Adrenal gland (tissue), 12 donors: ENCODE results near the gene POLR2E. TPM values are rescaled to one million over a fixed set of nuclear protein-coding genes. Genes with fewer than 3 reads are reported as not detected.

Experiments used
- DNase-seq, 7 donors: peaks; one replicate each; pipeline ENCODE4 v3.0.0-alpha.2; 2019 to 2020
- H3K27ac ChIP-seq, 5 donors: fragments of 200-600 bp; sonication (generic) in 4 of 5; 1 replicate in 3 of 5; 2 replicates in 2 of 5; pipeline versions ENCODE4 v1.5.1 to v1.8.0; 2016 to 2020; ENCODE audit warnings: mild to moderate bottlenecking in 1 of 5
- H3K27me3 ChIP-seq: fragments of 200-600 bp; 2 replicates; pipeline ENCODE4 v1.8.0; 2021
- H3K36me3 ChIP-seq, 2 donors: fragments of 200-600 bp; replicated peaks in 1 of 2; 1 replicate in 1 of 2; 2 replicates in 1 of 2; pipeline versions ENCODE4 v1.5.1 to v1.8.0; 2018 to 2022
- H3K4me1 ChIP-seq, 2 donors: fragments of 200-600 bp; replicated peaks in 1 of 2; 1 replicate in 1 of 2; 2 replicates in 1 of 2; pipeline versions ENCODE4 v1.5.1 to v1.8.0; 2018 to 2021
- H3K4me3 ChIP-seq, 4 donors: fragments of 200-600 bp; sonication (generic) in 3 of 4; one replicate each; pipeline ENCODE4 v1.5.1; 2016 to 2018
- H3K9me3 ChIP-seq, 3 donors: fragments of 200-600 bp; sonication (generic) in 1 of 3; replicated peaks in 1 of 3; 1 replicate in 2 of 3; 2 replicates in 1 of 3; pipeline versions ENCODE4 v1.5.1 to v1.8.0; 2016 to 2021
- CTCF ChIP-seq, 6 experiments: fragments of 450-650 bp in 4 of 6; fragments of 200-600 bp in 2 of 6; sonication (generic) in 1 of 6; IDR thresholded peaks; 1 replicate in 5 of 6; 2 replicates in 1 of 6; pipeline versions ENCODE4 v1.5.1 to v1.8.0; 2016 to 2021; ENCODE audit warnings: antibody characterized with exemption in 6 of 6, mild to moderate bottlenecking in 2 of 6, moderate library complexity in 1 of 6
- POLR2A ChIP-seq, 2 donors: fragments of 450-650 bp; IDR thresholded peaks; one replicate each; pipeline ENCODE4 v1.6.1; 2017; ENCODE audit warnings: antibody characterized with exemption in 2 of 2, mild to moderate bottlenecking in 2 of 2, moderate library complexity in 1 of 2
- WGBS, 4 donors: extraction: QIAGEN DNeasy Blood & Tissue Kit in 2 of 4; methylation state at CpG; one replicate each; pipeline versions ENCODE4 v1.1.5 to v1.1.7; 2013 to 2017; 5-methylcytosine and 5-hydroxymethylcytosine counted together
- intact Hi-C, 2 donors: fragments of 100-400 bp; cut with DNase I; formaldehyde crosslinking; loops; one replicate each; pipeline versions ENCODE4 v1.14.1 to v1.15.0; 2022 to 2023
- polyA plus RNA-seq, 3 donors: library from polyadenylated mRNA; stranded (reverse); fragments of 200-250 nt in 2 of 3; fragments of 350-450 nt in 1 of 3; fragmentation: Illumina TruSeq in 1 of 3; extraction: RNeasy Lipid Tissue Mini Kit (QIAGEN cat#74804) in 1 of 3; gene quantifications; one replicate each; pipeline ENCODE4 v1.2.3, GENCODE V29; 2013 to 2014
- total RNA-seq, 9 donors: library from RNA; depleted of rRNA in 4 of 9; stranded (reverse); fragments of >200 nt in 4 of 9; fragments of 120-200 nt in 1 of 9; fragmentation: NEBNext Ultra II Directional in 1 of 9; extraction: Animal tissue kit (Norgen Biotek cat#: 25700) in 1 of 9; gene quantifications; one replicate each; pipeline versions ENCODE4 v1.1.0 to v1.2.4, GENCODE V29; 2013 to 2023
- donor health status: healthy with polysubstance abuse.
- donor health status: Bipolar disorder and iron deficiency.
- donor health status: DM: yes; HTN: yes; CAD: no.
- donor health status: DM: no; HTN: no; CAD: no.
- donor health status: DM: no; HTN: no; CAD: no.
- donor health status: DM: yes; HTN: yes; CAD: no.

POLR2E gene
- total and polyA plus RNA-seq, 12 donors: 74.7 to 231 (median 157) TPM

- peaks cover 0 to 61% of the 10 kb centered on the region in 2 donors for H3K36me3 ChIP-seq
- H3K27ac ChIP-seq: peak overlapping the region in 1 of 5 donors; percentile 10
- 86 to 90% (median 89%) methylated on average over 10 to 25 of the region's 25 CpGs for WGBS, 4 donors
- intact Hi-C loops: no loop called here
- H3K4me1 ChIP-seq: peaks cover 32 to 37% of the 10 kb centered on the region in 2 donors
- DNase-seq: no peak
- no peaks in the 10 kb centered on the region for H3K9me3 ChIP-seq
- TF ChIP-seq POLR2A (IDR thresholded peaks at IDR 0.05) (no peak), CTCF (IDR thresholded peaks at IDR 0.05) (no peak)
- H3K4me3 ChIP-seq: no peak overlapping the region
- no peaks in the 10 kb centered on the region for H3K27me3 ChIP-seq
Measured at GRCh38 chr19:1107661-1108261, 12.6 kb upstream of the POLR2E start.

GRCh38 chr19:1106841-1107660 is 11.9 kb upstream of the POLR2E start:
- 40 to 62% (median 57%) methylated on average over 4 to 17 of the region's 17 CpGs for WGBS, 4 donors
- Histone ChIP-seq H3K36me3 (peaks cover 0 to 54% of the 10 kb centered on the region in 2 donors), H3K4me3 (no peak overlapping the region), H3K27me3 (no peaks in the 10 kb centered on the region), H3K4me1 (peaks cover 32 to 39% of the 10 kb centered on the region in 2 donors), H3K27ac (peak overlapping the region in 3 of 5 donors; percentile 7 to 62 (median 52)), H3K9me3 (no peaks in the 10 kb centered on the region)
- DNase-seq: peak in 1 of 7 donors; percentile 46
- TF ChIP-seq CTCF (IDR thresholded peaks at IDR 0.05): peak in 1 of 6 experiments; percentile 28
- TF ChIP-seq POLR2A (IDR thresholded peaks at IDR 0.05): no peak
- intact Hi-C loops: no loop called here

GRCh38 chr19:1105873-1106840 is 11.0 kb upstream of the POLR2E start:
- H3K27ac ChIP-seq: peak overlapping the region in 3 of 5 donors; percentile 62 to 99 (median 98)
- DNase-seq: peak in 1 of 7 donors; percentile 52
- WGBS, 4 donors: 82 to 93% (median 86%) methylated on average over 10 to 32 of the region's 32 CpGs
- peaks cover 0 to 49% of the 10 kb centered on the region in 2 donors for H3K36me3 ChIP-seq
- H3K9me3 ChIP-seq: no peaks in the 10 kb centered on the region
- H3K27me3 ChIP-seq: no peaks in the 10 kb centered on the region
- TF ChIP-seq POLR2A (IDR thresholded peaks at IDR 0.05): no peak
- TF ChIP-seq CTCF (IDR thresholded peaks at IDR 0.05): peak in 1 of 6 experiments; percentile 16
- H3K4me3 ChIP-seq: no peak overlapping the region
- H3K4me1 ChIP-seq: peaks cover 36 to 37% of the 10 kb centered on the region in 2 donors
- intact Hi-C loops: no loop called here
